Right forelimb (tissue), 1 donor: ENCODE data around the gene TMEM184B.

Experiments used
- DNase-seq: peaks from one replicate; pipeline ENCODE4 v3.0.0-alpha.2; 2018

The TMEM184B gene

GRCh38 chr22:38221908-38222796, 50.7 kb downstream of the TMEM184B start:
- DNase-seq = no peak

GRCh38 chr22:38221407-38221806, 51.4 kb downstream of the TMEM184B start:
- DNase-seq = no peak

- DNase-seq = no peak
Observed at GRCh38 chr22:38220653-38221386, 52.0 kb downstream of the TMEM184B start.

GRCh38 chr22:38220163-38220562, 52.6 kb downstream of the TMEM184B start:
- no peak for DNase-seq

GRCh38 chr22:38219632-38220031, 53.2 kb downstream of the TMEM184B start:
- DNase-seq = no peak

- peak; percentile 73 for DNase-seq
Observed at GRCh38 chr22:38218661-38219622, 53.9 kb downstream of the TMEM184B start.

GRCh38 chr22:38215156-38216038, 57.4 kb downstream of the TMEM184B start:
- no peak for DNase-seq

- DNase-seq = peak; percentile 81
Observed at GRCh38 chr22:38214302-38215056, 58.3 kb downstream of the TMEM184B start.

GRCh38 chr22:38213990-38214301, 58.9 kb downstream of the TMEM184B start:
- no peak for DNase-seq

GRCh38 chr22:38213319-38213989, 59.4 kb downstream of the TMEM184B start:
- DNase-seq = no peak

- DNase-seq = no peak
Observed at GRCh38 chr22:38212442-38212841, 60.4 kb downstream of the TMEM184B start.

- DNase-seq = no peak
Observed at GRCh38 chr22:38211556-38211955, 61.3 kb downstream of the TMEM184B start.

- no peak for DNase-seq
Observed at GRCh38 chr22:38208551-38208968, 64.2 kb downstream of the TMEM184B start.

- no peak for DNase-seq
Observed at GRCh38 chr22:38207898-38208432, 64.8 kb downstream of the TMEM184B start.

- peak; percentile 92 for DNase-seq
Observed at GRCh38 chr22:38205261-38206128, 67.3 kb downstream of the TMEM184B start.

- no peak for DNase-seq
Observed at GRCh38 chr22:38204784-38205183, 68.0 kb downstream of the TMEM184B start.

- DNase-seq = no peak
Observed at GRCh38 chr22:38203855-38204514, 68.8 kb downstream of the TMEM184B start.

GRCh38 chr22:38203090-38203810, 69.6 kb downstream of the TMEM184B start:
- DNase-seq = no peak
